Measurements from ENCODE around the gene F2R. TPM values are rescaled to one million over a fixed set of nuclear protein-coding genes. Genes with fewer than 3 reads are reported as not detected.
"Not testable (repeated sequence)": the region's sequence is repeated elsewhere in the genome, so short reads cannot be mapped to it uniquely, and the experiment has no call there.

The F2R gene
- total RNA-seq, 4 donors from 2014 or later = 2.4 to 4.2 (median 3.8) TPM

GRCh38 chr5:76775921-76776320 lies 60.0 kb downstream of the F2R start:
- TF ChIP-seq, protein P1, sequence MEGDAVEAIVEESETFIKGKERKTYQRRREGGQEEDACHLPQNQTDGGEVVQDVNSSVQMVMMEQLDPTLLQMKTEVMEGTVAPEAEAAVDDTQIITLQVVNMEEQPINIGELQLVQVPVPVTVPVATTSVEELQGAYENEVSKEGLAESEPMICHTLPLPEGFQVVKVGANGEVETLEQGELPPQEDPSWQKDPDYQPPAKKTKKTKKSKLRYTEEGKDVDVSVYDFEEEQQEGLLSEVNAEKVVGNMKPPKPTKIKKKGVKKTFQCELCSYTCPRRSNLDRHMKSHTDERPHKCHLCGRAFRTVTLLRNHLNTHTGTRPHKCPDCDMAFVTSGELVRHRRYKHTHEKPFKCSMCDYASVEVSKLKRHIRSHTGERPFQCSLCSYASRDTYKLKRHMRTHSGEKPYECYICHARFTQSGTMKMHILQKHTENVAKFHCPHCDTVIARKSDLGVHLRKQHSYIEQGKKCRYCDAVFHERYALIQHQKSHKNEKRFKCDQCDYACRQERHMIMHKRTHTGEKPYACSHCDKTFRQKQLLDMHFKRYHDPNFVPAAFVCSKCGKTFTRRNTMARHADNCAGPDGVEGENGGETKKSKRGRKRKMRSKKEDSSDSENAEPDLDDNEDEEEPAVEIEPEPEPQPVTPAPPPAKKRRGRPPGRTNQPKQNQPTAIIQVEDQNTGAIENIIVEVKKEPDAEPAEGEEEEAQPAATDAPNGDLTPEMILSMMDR (IDR thresholded peaks at IDR 0.05 in 4 of 5, conservative IDR thresholded peaks at IDR 0.05 in 1 of 5) = no peak
- no peak for TF ChIP-seq POLR2A (IDR thresholded peaks at IDR 0.05)
- Histone ChIP-seq H3K27me3 (no peaks in the 10 kb centered on the region), H3K36me3 (no peaks in the 10 kb centered on the region), H3K9me3 (no peaks in the 10 kb centered on the region), H3K4me1 (no peaks in the 10 kb centered on the region), H3K27ac (no peak overlapping the region), H3K4me3 (no peak overlapping the region)
- in situ Hi-C loops (cut with MboI; ENCODE audit: low sequenced_read_pairs in 4 of 4) = loop anchor here in 2 of 4 donors (5.0 to 10.0 kb wide), 2 partner anchors 171 to 174 kb away; no protein-coding TSS in a partner anchor
- ATAC-seq (no peak), DNase-seq (no peak)
- intact Hi-C loops (cut with DNase I; ENCODE audit: low total_unique reads) = no loop called here

DNA sequence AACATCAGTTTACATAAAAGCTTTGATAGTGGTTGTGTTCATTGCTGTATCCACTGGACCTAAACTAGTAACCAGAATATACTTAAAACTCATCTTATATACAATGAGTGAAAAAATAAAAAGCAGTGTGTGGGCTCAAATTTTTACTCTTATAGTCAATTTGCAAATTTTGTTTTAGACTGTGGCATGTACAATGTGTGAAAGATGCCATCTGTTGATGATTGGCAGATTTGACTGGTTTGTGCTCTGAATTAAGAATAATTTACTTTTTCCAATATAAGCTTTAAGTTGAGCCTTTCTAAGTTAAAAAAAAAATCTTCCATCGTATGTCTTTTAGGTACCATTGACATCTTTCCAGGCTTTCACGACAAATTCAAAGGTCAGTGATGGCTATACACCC lies 60.5 kb downstream of the F2R start:
- Histone ChIP-seq H3K9me3 (no peaks in the 10 kb centered on the region), H3K36me3 (no peaks in the 10 kb centered on the region), H3K27me3 (no peaks in the 10 kb centered on the region), H3K4me3 (no peak overlapping the region), H3K27ac (no peak overlapping the region), H3K4me1 (no peaks in the 10 kb centered on the region)
- TF ChIP-seq, protein P1 (IDR thresholded peaks at IDR 0.05 in 4 of 5, conservative IDR thresholded peaks at IDR 0.05 in 1 of 5) = no peak
- in situ Hi-C loops (cut with MboI; ENCODE audit: low sequenced_read_pairs in 4 of 4) (loop anchor here in 2 of 4 donors (5.0 to 10.0 kb wide), 2 partner anchors 172 to 174 kb away; no protein-coding TSS in a partner anchor), intact Hi-C loops (cut with DNase I; ENCODE audit: low total_unique reads) (no loop called here)
- no peak for ATAC-seq
- no peak for DNase-seq

GRCh38 chr5:76780616-76781015 lies 64.7 kb downstream of the F2R start:
- H3K27ac ChIP-seq; H3K4me1 ChIP-seq; H3K4me3 ChIP-seq; in situ Hi-C loops (cut with MboI; ENCODE audit: low sequenced_read_pairs in 4 of 4); ATAC-seq; H3K9me3 ChIP-seq; DNase-seq; H3K27me3 ChIP-seq; H3K36me3 ChIP-seq: not testable (repeated sequence)
- intact Hi-C loops (cut with DNase I; ENCODE audit: low total_unique reads) = loop anchor here (10.0 kb wide), 1 partner anchor 66 kb away; the partner anchor contains the start of gene F2R

DNA sequence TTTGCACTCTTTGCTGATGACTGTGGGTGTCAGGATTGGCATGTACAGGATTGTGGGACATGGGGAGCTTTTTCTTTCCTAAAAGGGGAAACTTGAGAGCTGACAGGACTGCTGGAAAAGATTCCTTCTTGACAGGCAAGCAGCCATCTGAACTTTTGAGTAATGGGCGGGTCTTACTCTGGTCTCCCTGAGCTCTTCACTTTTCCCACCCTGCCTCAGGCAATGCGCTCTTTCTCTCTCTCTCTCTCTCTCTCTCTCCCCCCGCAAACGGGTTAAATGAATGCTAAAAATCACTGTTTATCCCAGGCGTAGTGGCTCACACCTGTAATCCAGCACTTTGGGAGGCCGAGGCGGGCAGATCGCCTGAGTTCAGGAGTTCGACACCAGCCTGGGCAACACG lies 65.8 kb downstream of the F2R start:
- intact Hi-C loops (cut with DNase I; ENCODE audit: low total_unique reads) (loop anchor here (10.0 kb wide), 1 partner anchor 67 kb away; the partner anchor contains the start of gene F2R), in situ Hi-C loops (cut with MboI; ENCODE audit: low sequenced_read_pairs in 4 of 4) (no loop called here)
- no peaks in the 10 kb centered on the region for H3K36me3 ChIP-seq
- no peaks in the 10 kb centered on the region for H3K27me3 ChIP-seq
- TF ChIP-seq POLR2A (IDR thresholded peaks at IDR 0.05) = no peak
- TF ChIP-seq, protein P1 (IDR thresholded peaks at IDR 0.05 in 4 of 5, conservative IDR thresholded peaks at IDR 0.05 in 1 of 5) = no peak
- ATAC-seq (no peak), DNase-seq (no peak)
- no peaks in the 10 kb centered on the region for H3K4me1 ChIP-seq
- H3K27ac ChIP-seq = no peak overlapping the region
- H3K4me3 ChIP-seq = no peak overlapping the region
- no peaks in the 10 kb centered on the region for H3K9me3 ChIP-seq

DNA sequence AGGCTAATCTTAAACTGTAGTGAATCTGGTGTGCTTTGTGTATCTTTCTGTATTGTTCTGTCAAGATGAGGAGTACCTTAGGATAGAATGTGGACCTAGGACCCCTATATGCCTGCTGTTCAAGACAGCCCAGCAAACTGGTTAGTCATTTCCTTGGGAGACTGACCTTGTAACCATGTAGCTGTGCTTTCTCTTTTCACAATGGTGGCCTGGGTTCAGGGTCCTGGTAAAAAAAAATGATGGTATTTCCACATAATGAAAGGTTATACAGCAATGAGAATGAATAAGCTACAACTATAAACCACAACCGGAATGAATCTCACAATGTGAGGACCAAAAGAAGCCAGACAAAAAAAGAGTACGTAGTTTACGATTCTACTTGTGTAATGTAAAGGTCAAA lies 66.5 kb downstream of the F2R start:
- no peaks in the 10 kb centered on the region for H3K4me1 ChIP-seq
- intact Hi-C loops (cut with DNase I; ENCODE audit: low total_unique reads) (loop anchor here (10.0 kb wide), 1 partner anchor 68 kb away; the partner anchor contains the start of gene F2R), in situ Hi-C loops (cut with MboI; ENCODE audit: low sequenced_read_pairs in 4 of 4) (no loop called here)
- H3K4me3 ChIP-seq = no peak overlapping the region
- no peak overlapping the region for H3K27ac ChIP-seq
- no peaks in the 10 kb centered on the region for H3K9me3 ChIP-seq
- no peak for ATAC-seq
- H3K36me3 ChIP-seq = no peaks in the 10 kb centered on the region
- no peaks in the 10 kb centered on the region for H3K27me3 ChIP-seq
- no peak for DNase-seq
- no peak for TF ChIP-seq POLR2A (IDR thresholded peaks at IDR 0.05)
- TF ChIP-seq, protein P1 (IDR thresholded peaks at IDR 0.05 in 4 of 5, conservative IDR thresholded peaks at IDR 0.05 in 1 of 5) = no peak

Other genes starting within 250 kb of the F2R start
- gene F2RL2, start 92.7 kb upstream of the F2R start, total RNA-seq = not detected
- under 1 TPM in 2 of 4 donors, not detected in 2; 0.20 to 0.46 TPM for gene F2RL1, start 102.9 kb downstream of the F2R start, total RNA-seq
- not detected for gene S100Z, start 133.9 kb downstream of the F2R start, total RNA-seq
- gene CRHBP, start 236.9 kb downstream of the F2R start, total RNA-seq = under 1 TPM in 3 of 4 donors, not detected in 1; 0.36 to 0.61 (median 0.38) TPM

All from gastrocnemius medialis (tissue), 4 donors.